Fibroblast of peridontal ligament (primary cell): ENCODE data around the gene KDM2A.
A peak's percentile ranks its signal among the peaks of the same experiment; 100 is the strongest.
"Not testable (repeated sequence)": the region's sequence is repeated elsewhere in the genome, so short reads cannot be mapped to it uniquely, and the experiment has no call there.

Source experiments
- DNase-seq: peaks from one replicate; pipeline ENCODE4 v3.0.0-alpha.2; 2010; ENCODE audit errors: extremely low read depth

KDM2A gene

DNA sequence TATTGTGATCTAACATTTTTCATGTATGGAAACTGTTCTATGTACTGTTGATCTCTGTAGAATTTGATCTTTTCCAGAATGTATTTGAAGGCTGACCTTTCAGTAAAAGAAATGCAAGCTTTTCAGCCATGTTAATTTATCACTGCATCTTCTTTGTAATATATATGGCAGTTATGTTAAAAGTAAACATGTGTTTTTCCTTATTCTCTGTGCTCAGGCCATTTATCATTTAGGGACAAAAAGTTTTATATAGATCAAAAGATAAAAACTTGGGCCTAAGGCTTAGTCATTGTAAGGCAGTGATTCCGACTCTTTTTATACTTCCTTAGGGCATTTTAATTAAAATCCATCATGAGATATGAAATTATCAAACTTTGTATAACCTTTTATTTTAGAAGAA is 48.7 kb downstream of the KDM2A start:
- no peak for DNase-seq

DNA sequence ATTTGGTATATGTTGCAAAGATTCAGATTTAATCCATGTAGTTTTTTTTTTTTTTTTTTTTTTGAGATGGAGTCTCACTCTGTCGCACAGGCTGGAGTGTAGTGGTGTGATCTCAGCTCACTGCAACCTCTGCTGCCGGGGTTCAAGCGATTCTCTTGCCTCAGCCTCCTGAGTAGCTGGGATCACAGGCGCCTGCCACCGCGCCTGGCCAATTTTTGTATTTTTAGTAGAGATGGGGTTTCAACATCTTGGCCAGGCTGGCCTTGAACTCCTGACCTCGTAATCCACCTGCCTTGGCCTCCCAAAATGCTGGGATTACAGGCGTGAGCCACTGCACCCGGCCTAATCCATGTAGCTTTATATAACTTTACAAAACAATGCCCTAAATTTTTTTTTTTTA is 49.8 kb downstream of the KDM2A start:
- DNase-seq, result not testable (repeated sequence)

DNA sequence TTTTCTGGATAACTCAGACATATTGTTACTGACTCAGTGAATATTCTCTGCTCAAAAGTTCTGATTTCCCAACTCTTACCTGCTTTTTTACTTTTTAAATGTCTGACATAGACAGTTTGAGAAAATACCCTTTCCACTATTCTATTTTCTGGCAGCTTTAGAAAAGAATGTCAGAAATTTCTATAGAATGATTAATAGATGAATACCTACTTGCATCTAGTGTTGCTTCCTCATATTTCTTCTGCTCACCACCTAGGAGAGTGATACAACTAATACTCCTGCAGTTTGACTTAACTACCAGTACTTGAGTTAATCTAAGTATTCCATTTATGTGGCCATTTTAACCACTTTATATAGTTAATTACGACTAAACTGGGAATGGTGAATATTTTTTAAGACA is 55.2 kb downstream of the KDM2A start:
- DNase-seq, result no peak

DNA sequence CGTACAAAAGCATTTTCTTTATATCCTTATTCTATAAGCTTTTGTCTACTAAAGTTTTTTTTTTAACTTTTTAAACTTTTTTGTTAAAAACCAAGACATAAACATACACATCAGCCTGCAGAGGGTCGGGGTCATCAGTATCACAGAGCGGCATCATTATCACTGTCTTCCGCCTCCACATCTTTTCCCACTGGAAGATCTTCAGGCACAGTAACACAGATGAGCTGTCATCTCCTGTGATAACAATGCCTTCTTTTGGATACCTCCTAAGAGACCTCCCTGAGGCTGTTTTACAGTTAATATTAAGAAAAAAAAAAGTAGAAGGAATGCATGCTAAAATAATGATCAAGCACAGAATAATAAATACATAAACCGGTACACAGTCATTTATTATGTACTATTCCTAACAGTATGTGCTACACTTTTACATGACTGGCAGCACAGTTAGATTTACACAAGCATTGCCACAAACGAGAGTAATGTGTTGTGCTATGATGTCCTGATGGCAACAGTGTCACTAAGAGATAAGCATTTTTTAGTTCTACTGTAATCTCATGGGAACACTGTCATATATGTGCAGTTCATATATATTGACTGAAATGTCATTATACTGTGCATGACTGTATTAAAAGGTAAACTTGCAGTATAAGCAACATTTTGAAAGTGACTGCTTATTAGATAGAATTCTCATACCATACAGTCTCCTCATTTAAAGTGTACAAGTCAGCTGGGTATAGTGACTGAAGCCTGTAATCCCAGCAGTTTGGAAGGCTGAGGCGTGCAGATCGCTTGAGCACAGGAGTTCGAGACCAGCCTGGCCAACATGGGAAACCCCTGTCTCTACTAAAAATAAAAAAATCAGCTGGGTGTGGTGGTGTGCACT is 58.6 kb downstream of the KDM2A start:
- DNase-seq, result no peak

DNA sequence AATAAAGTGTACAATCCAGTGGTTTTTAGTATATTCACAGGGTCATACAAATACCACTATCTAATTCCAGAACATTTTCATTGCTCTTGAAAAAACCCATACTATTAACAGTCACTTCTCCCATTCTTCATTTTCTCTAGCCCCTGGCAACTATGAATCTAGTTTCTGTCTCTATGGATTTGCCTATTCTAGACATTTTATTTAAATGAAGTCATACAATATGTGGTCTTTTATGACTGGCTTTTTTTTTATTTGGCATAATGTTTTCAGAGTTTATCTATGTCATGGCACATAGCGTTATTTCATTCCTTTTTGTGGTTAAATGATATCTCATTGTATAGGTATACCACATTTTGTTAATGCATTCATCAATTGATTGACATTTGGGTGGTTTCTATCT is 59.4 kb downstream of the KDM2A start:
- DNase-seq, result no peak

DNA sequence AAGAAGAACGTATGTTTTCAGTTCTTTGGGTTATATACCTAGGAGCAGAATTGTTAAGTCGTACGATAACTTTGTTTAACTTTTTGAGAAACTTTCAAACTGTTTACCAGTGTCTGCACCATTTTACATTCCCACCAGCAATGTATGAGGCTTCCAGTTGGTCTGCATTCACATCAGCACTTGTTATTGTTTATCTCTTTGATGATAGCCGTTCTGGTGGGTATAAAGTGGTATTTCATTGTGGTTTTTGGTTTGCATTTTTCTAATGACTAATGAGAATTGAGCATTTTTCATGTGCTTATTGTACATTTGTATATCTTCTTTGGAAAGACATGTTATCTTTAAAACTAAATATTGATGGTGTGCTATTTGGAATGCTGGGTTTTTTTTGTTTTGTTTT is 59.8 kb downstream of the KDM2A start:
- DNase-seq, result peak; percentile 63

DNA sequence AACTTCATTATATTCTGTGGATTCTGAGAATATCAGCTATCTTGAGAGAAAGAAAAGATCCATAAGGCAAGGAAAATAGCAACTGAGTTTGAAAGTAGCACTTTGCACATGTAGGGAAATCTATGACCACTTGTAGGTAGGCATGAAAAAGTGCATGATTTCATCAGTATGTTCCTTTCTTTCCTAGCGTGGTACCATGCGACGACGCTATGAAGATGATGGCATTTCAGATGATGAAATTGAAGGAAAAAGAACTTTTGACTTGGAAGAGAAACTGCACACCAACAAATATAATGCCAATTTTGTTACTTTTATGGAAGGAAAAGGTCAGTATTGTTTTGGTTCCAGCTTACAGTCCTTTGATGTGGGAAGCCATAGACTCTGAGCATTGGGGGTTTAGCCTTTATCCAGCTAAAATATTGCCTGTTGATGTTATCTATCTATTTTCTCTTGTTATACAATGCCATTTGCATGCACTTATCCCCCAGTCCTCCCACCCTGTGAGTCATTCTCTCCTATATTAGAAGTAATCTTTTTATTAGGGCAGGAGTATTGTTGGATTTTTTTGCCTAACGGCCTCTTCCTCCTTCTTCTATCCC is 60.9 kb downstream of the KDM2A start:
- no peak for DNase-seq

DNA sequence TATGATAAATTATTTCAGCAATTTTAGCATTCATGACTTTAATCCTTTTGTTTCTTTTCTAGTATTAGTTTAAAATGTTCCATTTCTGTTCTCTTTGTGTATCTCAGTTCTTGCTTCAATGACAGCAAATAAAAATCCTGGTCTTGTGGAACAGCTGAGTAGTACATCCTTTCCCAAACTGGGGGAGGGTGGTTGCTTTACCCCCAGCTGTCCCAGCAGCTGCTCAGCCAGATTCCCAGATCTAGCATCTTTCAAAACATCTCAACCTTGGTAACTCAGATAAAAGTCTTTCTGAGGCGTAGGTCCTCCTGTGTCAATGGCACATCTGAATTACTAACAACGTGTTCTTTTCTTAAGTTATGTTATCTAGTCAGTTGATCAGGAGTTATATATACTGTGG is 75.0 kb downstream of the KDM2A start:
- DNase-seq, result no peak

DNA sequence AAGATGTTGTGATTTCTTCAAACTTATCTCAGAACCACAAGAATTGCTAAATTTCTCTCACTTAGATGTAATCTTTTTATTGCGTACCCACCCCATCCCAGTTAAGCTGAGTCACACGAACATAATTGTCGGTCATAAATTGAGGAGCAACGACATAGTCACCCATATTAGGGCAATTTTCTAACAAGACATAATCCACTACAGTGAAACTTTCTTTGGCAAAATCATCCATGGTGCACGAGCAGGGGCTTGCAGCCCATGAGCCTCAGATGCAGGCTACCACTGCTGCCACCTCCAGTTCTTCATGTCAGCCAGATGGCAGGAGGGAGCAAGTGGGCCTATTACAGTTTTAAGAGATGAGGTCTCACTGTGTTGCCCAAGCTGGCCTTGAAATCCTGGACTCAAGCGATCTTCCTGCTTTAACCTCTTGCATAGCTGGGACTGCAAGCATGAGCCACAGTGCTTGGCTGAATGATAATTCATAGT is 77.0 kb downstream of the KDM2A start:
- peak; percentile 90 for DNase-seq

DNA sequence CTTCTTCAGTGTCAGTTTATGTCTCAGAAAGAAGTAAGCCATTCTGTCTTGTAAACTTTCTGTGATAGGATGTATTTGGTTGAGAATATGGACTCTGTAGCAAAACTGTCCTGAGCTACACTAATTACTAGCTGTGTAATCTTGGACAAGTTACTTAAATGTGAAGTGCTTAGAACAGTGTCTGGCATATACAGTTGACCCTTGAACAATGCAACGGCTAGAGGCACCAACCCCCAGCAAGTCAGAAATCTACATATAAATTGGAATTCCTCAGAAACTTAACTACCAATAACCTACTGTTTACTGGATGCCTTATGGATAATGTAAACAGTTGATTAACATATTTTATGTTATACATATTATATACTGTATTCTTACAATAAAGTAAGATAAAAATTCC is 78.5 kb downstream of the KDM2A start:
- no peak for DNase-seq

DNA sequence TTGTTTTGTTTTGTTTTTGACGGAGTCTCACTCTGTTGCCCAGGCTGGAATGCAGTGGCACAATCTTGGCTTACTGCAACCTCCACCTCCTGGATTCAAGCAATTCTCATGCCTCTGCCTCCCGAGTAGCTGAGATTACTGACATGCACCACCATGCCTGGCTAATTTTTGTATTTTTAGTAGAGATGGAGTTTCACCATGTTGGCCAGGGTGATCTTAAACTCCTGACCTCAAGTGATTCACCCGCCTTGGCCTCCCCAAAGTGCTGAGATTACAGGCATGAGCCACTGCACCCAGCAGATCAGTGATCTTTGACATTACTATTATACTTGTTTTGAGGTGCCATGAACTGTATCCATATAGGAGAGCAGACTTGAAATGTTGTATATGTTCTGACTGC is 79.7 kb downstream of the KDM2A start:
- DNase-seq, result peak; percentile 31

DNA sequence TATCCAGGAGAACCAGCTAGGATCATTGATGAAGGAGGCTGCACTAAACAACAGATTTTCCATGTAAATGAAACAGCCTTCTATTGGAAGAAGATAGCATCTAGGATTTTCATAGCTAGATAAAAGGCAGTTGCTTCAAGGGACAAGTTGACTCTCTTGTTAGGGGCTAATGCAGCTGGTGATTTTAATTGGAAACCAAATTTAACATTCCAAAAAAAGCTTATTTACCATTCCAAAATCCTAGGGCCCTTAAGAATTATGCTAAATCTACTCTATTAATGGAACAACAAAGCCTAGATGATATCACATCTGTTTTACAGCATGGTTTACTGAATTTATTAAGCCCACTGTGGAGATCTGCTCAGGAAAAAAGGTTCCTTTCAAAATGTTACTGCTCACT is 80.7 kb downstream of the KDM2A start:
- DNase-seq, result no peak

DNA sequence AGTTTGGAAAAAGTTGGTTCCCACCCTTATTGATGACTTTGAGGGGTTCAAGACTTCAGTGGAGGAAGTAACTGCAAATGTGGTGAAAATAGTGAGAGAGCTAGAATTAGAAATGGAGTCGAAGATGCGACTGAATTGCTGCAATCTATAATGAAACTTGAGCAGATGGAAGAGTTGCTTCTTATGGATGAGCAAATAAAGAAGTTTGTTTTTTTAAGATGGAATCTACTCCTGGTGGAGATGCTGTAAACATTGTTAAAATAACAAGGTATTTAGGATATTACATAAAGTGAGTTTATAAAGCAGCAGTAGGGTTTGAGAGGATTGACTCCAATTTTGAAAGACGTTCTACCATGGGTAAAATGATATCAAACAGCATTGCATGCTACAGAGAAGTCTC is 83.0 kb downstream of the KDM2A start:
- DNase-seq, result no peak

DNA sequence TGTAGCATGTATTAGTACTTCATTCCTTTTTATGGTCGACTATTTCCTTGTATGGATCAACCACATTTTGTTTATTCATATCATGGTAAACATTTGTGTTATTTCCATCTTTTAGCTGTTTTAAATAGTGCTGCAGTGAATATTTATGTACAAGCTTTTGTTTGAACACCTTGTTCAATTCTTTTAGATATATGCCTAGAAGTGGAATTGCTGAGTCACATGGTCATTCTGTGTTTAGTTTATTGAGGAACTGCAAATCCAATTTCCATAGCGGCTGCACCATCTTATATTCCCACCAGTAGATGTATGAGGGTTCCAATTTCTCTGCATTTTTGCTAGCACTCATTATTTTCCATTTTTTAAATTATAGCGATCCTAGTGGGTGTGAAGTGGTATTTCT is 85.8 kb downstream of the KDM2A start:
- DNase-seq, result no peak

DNA sequence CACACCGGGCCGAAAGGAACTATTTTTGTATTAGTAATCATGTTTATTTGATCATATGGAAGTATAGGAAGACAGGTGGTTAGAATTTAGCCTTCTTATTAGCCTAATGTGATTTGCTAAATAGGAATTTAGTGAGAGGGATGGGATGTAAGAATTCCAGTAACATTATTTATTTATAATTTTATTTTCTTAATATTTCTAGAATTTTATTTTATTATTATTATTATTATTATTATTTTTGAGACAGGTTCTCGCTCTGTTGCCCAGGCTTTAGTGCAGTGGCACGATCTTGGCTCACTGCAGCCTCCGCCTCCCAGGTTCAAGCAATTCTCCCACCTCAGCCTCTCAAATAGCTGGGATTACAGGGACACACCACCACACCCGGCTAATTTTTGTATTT is 90.2 kb downstream of the KDM2A start:
- not testable (repeated sequence) for DNase-seq

DNA sequence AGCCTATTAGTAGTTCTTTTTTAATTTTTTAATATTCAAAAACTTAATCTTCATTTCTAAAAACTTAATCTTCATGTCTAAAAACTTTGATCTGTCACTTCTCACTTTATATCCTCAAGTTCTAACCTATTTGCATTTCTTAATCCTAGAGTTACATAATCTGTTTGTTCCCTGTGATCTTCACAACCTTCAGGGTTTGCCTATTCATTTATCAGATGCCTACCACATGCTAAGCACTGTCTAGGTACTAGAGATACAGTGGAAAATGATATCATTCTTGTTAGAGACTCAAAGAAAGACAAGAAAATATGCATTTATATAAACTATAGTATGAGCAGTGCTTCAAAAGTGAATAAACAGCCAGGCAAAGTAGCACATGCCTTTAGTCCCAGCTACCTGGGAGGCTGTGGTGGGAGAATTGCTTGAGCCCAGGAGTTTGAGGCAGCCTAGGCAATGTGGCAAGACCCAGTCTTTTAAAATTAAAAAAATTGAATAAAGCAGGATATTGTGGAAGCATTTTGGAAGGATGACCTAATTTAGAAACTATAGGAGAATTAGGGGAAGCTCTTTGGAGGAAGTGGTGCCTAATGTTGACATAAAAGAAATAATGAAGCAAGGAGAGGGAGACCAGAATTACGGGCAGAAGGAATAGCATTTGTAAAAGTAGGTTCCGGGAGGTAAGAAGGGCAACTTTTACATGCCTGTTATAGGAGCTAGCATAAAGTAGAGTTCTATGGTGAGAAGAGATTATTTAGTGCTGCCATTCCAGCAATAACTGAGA is 92.8 kb downstream of the KDM2A start:
- DNase-seq, result no peak

DNA sequence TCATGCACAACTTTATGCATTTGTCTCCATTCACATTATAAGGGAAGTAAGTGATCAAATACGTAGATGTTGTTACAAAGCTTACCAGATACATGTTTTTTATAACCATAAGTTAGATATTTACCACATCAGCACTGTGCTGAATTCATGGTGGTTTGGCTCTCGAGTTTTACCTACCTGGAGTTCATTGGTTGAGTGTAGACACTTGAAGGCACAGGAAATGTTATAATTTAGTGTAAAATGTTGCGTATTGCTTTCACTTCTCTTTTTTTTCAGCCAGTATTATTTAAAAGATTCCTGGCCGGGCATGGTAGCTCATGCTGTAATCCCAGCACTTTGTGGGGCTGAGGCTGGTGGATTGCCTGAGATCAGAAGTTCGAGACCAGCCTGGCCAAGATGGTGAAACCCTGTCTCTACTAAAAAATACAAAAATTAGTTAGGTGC is 94.1 kb downstream of the KDM2A start:
- no peak for DNase-seq

DNA sequence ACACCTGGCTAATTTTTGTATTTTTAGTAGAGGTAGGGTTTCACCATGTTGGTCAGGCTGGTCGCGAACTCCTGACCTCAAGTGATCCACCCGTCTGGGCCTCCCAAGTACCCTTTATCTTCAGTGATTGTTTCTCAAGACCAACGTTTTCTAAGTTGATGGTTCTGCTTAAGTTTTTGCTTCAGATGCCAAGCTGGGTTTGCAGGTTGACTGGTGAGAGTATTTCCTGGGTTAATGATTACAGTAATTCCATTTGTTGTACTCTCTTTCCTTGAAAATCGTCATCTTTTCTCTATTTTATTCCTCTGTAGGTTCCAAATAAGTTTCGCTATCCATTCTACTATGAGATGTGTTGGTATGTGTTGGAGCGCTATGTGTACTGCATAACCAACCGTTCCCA is 108.7 kb downstream of the KDM2A start:
- DNase-seq, result no peak

DNA sequence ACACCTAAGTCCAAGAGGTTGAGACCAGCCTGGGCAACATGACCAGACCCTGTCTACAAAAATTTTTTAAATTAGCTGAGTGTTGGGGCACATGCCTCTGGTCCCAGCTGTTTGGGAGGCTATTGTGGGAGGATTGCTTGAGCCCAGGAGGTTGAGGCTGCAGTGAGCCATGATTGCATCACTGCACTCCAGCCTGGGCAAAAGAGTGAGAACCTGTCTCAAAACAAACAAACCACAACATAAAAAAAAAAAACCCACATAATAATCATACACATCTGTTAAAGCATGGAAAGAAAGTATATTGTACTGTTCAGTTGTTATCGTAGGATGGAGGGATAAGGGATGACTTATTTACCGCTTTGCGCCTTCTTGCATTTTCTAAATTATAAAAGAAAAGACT is 111.3 kb downstream of the KDM2A start:
- DNase-seq, result peak; percentile 29

DNA sequence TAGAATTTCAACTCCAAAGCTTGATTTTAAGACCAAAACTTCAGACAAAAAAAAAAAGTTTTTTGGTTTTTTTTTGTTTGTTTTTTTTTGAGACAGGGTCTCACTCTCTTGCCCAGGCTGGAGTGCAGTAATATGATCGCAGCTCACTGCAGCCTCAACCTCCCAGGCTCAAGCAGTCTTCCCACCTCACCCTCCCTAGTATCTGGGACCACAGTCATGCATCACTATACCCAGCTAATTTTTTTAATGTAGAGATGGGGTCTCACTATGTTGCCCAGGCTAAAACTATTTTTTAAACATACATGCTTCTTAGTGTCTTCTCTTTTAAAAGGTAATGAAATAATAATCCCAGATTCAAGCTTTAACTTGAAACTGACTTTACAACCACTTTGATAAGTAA is 111.8 kb downstream of the KDM2A start:
- no peak for DNase-seq

DNA sequence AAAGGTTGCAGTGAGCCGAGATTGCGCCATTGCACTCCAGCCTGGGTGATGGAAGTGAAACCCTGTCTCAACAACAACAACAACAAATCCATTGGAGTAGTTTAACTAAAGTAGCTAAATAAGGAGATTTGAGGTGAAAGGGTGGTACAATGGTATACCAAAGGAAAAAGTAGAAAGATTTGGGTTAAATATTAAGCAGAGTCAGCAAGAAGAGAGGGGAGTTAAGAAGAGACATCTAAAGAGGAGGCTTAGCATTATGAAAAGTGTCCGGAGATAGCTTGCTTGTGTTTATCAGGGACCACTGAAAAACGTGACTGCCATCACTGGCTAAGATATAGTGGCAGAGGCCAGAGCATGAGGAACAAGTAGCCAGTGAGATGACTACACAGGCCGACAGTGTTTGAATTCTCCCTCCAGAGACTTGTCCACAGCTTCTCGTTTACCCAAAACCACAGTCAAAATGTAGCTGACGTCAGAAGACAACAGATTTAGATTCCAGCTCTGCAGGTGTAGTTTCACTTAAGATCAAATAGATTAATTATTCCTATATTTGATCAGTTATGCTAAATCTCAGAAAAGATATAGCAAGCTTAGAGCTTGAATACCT is 114.6 kb downstream of the KDM2A start:
- no peak for DNase-seq

DNA sequence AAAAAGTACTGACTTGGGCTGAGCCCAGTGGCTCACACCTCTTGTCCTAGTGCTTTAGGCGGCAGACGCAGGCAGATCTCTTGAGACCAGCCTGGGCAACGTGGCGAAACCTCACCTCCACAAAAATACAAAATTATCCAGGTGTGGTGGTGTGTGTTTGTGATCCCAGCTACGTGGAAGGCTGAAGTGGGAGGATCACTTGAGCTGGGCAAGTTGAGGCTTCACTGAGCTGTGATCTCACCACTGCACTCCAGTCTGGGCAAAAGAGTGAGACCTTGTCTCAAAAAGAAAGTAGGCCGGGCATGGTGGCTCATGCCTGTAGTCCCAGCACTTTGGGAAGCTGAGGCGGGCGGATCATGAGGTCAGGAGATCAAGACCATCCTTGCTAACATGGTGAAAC is 115.5 kb downstream of the KDM2A start:
- not testable (repeated sequence) for DNase-seq
